DMS79 (cell line): Measurements from ENCODE around the gene HBG1.
"Not testable (repeated sequence)": the region's sequence is repeated elsewhere in the genome, so short reads cannot be mapped to it uniquely, and the experiment has no call there.

Experiments
- DNase-seq: peaks from one replicate; lab custom pipeline; 2025; lab: John Stamatoyannopoulos, UW

Gene HBG1

GRCh38 chr11:5277807-5278382 is 28.2 kb upstream of the HBG1 start:
- DNase-seq: no peak

- no peak for DNase-seq
Observed at GRCh38 chr11:5276697-5277096, 27.0 kb upstream of the HBG1 start.

GRCh38 chr11:5275369-5276110 is 25.9 kb upstream of the HBG1 start:
- DNase-seq: no peak

GRCh38 chr11:5274395-5274794 is 24.7 kb upstream of the HBG1 start:
- no peak for DNase-seq

GRCh38 chr11:5272395-5273017 is 22.8 kb upstream of the HBG1 start:
- DNase-seq: no peak

GRCh38 chr11:5269715-5270147 is 20.1 kb upstream of the HBG1 start, which contains the start of gene HBE1:
Gene HBE1 (minus strand): TSS chr11:5269945. CDS start chr11:5269890, 55 bp downstream.
- no peak for DNase-seq

GRCh38 chr11:5267033-5267563 is 17.4 kb upstream of the HBG1 start:
- no peak for DNase-seq

- DNase-seq: no peak
Observed at GRCh38 chr11:5266609-5267008, 17.0 kb upstream of the HBG1 start.

GRCh38 chr11:5265832-5266231 is 16.2 kb upstream of the HBG1 start:
- no peak for DNase-seq

GRCh38 chr11:5258543-5259262 is 9.0 kb upstream of the HBG1 start:
- no peak for DNase-seq

GRCh38 chr11:5257296-5257695 is 7.6 kb upstream of the HBG1 start:
- DNase-seq: no peak

GRCh38 chr11:5254646-5255413 is 5.2 kb upstream of the HBG1 start, which contains the start of gene HBG2:
Gene HBG2 (minus strand): TSS chr11:5254781. CDS start chr11:5254728, 53 bp downstream.
- DNase-seq: not testable (repeated sequence)

GRCh38 chr11:5254023-5254422 is 4.4 kb upstream of the HBG1 start:
- not testable (repeated sequence) for DNase-seq

- DNase-seq: not testable (repeated sequence)
Observed at GRCh38 chr11:5253440-5253839, 3.8 kb upstream of the HBG1 start.

GRCh38 chr11:5252919-5253265 is 3.2 kb upstream of the HBG1 start:
- no peak for DNase-seq

- no peak for DNase-seq
Observed at GRCh38 chr11:5252192-5252918, 2.7 kb upstream of the HBG1 start.

- DNase-seq: no peak
Observed at GRCh38 chr11:5251746-5252145, 2.1 kb upstream of the HBG1 start.

- no peak for DNase-seq
Observed at GRCh38 chr11:5250543-5251204, 1.0 kb upstream of the HBG1 start.

- DNase-seq: not testable (repeated sequence)
Observed at GRCh38 chr11:5248498-5248897, 1.2 kb downstream of the HBG1 start.

- no peak for DNase-seq
Observed at GRCh38 chr11:5247472-5248192, 2.0 kb downstream of the HBG1 start.
